Natural killer cell (primary cell): ENCODE measurements around the gene MAP3K6. TPM values are rescaled to one million over a fixed set of nuclear protein-coding genes. Genes with fewer than 3 reads are reported as not detected.

Source experiments
- ATAC-seq, 3 donors: fragments of 150-1000 bp in 2 of 3; fragments of 200-7000 bp in 1 of 3; cut with Tn5 transposase; 1 replicate in 1 of 3; 2 replicates in 2 of 3; pipeline ENCODE4 v1.10.0; 2021; ENCODE audit warnings: mild to moderate bottlenecking in 2 of 3, moderate library complexity in 2 of 3
- DNase-seq, 2 donors: peaks; one replicate each; pipeline versions ENCODE4 v3.0.0 to v3.0.0-alpha.2; 2013 to 2021; ENCODE audit warnings: mixed read lengths in 1 of 2
- H3K27ac ChIP-seq: one replicate; pipeline ENCODE4 v1.5.1; 2013; ENCODE audit warnings: mild to moderate bottlenecking, low read length
- H3K27me3 ChIP-seq: one replicate; pipeline ENCODE4 v1.6.1; 2013; ENCODE audit warnings: low read length; ENCODE audit not compliant: control insufficient read depth, insufficient read depth
- H3K36me3 ChIP-seq: one replicate; pipeline ENCODE4 v1.6.1; 2013; ENCODE audit warnings: low read length; ENCODE audit not compliant: control insufficient read depth, insufficient read depth
- H3K4me1 ChIP-seq: one replicate; pipeline ENCODE4 v1.6.1; 2013; ENCODE audit warnings: low read length; ENCODE audit not compliant: control insufficient read depth, insufficient read depth
- H3K4me3 ChIP-seq: one replicate; pipeline ENCODE4 v1.5.1; 2013; ENCODE audit warnings: low read length
- H3K9me3 ChIP-seq: one replicate; pipeline ENCODE4 v1.6.1; 2013; ENCODE audit warnings: low read length; ENCODE audit not compliant: control insufficient read depth, insufficient read depth
- H3K27ac Mint-ChIP-seq, 2 donors: one replicate each; pipeline ENCODE4 v1.8.0; 2022; ENCODE audit warnings: mild to moderate bottlenecking in 2 of 2, mixed read lengths in 2 of 2, moderate library complexity in 1 of 2
- H3K27me3 Mint-ChIP-seq, 2 donors: one replicate each; pipeline ENCODE4 v1.8.0; 2022; ENCODE audit warnings: low read depth in 2 of 2, mixed read lengths in 2 of 2
- H3K36me3 Mint-ChIP-seq: one replicate; pipeline ENCODE4 v1.8.0; 2022; ENCODE audit warnings: mixed read lengths
- H3K4me1 Mint-ChIP-seq, 2 donors: one replicate each; pipeline ENCODE4 v1.8.0; 2022; ENCODE audit warnings: mixed read lengths in 2 of 2
- H3K4me3 Mint-ChIP-seq: one replicate; pipeline ENCODE4 v1.8.0; 2022; ENCODE audit warnings: mild to moderate bottlenecking, moderate library complexity, mixed read lengths
- H3K9me3 Mint-ChIP-seq, 2 donors: one replicate each; pipeline ENCODE4 v1.8.0; 2022; ENCODE audit warnings: mixed read lengths in 2 of 2
- CTCF ChIP-seq: fragments of 200-600 bp; IDR thresholded peaks from one replicate; pipeline ENCODE4 v1.8.0; 2022; ENCODE audit warnings: antibody characterized with exemption
- WGBS: methylation state at CpG from one replicate; pipeline ENCODE4 v1.1.7; 2013; ENCODE audit warnings: missing lambda C conversion rate; ENCODE audit not compliant: insufficient coverage; 5-methylcytosine and 5-hydroxymethylcytosine counted together
- intact Hi-C: fragments of 100-400 bp; cut with micrococcal nuclease; formaldehyde crosslinking; loops from one replicate; pipeline ENCODE4 v1.14.2; 2022
- total RNA-seq, 4 donors: library from RNA; stranded (reverse); fragments of 120-200 nt in 1 of 4; gene quantifications; one replicate each; pipeline versions ENCODE4 v1.2.3 to v1.2.4, GENCODE V29; 2013 to 2022

MAP3K6 gene
- total RNA-seq, 3 donors from 2014 or later (not counting 1 experiment from before 2014, with no cell fraction given) = 8.2 to 15.1 (median 12.1) TPM

- H3K36me3 ChIP-seq = peaks cover 42% of the 10 kb centered on the region
- H3K36me3 Mint-ChIP-seq = no peaks in the 10 kb centered on the region
- no peak for DNase-seq
- ATAC-seq = no peak
- no peak overlapping the region for H3K4me3 ChIP-seq
- peaks cover 36 to 42% of the 10 kb centered on the region in 2 donors for H3K4me1 Mint-ChIP-seq
- TF ChIP-seq CTCF = no peak
- no peaks in the 10 kb centered on the region for H3K27me3 Mint-ChIP-seq
- H3K27ac Mint-ChIP-seq = peak overlapping the region in 1 of 2 donors; percentile 18
- no peak overlapping the region for H3K27ac ChIP-seq
- no peaks in the 10 kb centered on the region for H3K27me3 ChIP-seq
- H3K9me3 Mint-ChIP-seq = no peaks in the 10 kb centered on the region
- intact Hi-C loops = no loop called here
- no peak overlapping the region for H3K4me3 Mint-ChIP-seq
- H3K9me3 ChIP-seq = no peaks in the 10 kb centered on the region
- WGBS = over 99% methylated on average over 5 of the region's 5 CpGs
- peaks cover 36% of the 10 kb centered on the region for H3K4me1 ChIP-seq
Measured at GRCh38 chr1:27336756-27337155, 30.0 kb downstream of the MAP3K6 start.

GRCh38 chr1:27335506-27336422, 31.0 kb downstream of the MAP3K6 start:
- 96% methylated on average over 17 of the region's 17 CpGs for WGBS
- Mint-ChIP-seq H3K27ac (no peak overlapping the region), H3K27me3 (no peaks in the 10 kb centered on the region), H3K4me3 (no peak overlapping the region), H3K4me1 (peaks cover 27 to 36% of the 10 kb centered on the region in 2 donors), H3K9me3 (no peaks in the 10 kb centered on the region), H3K36me3 (no peaks in the 10 kb centered on the region)
- Histone ChIP-seq H3K4me1 (peaks cover 29% of the 10 kb centered on the region), H3K27ac (no peak overlapping the region), H3K9me3 (no peaks in the 10 kb centered on the region), H3K4me3 (no peak overlapping the region), H3K27me3 (no peaks in the 10 kb centered on the region), H3K36me3 (peaks cover 48% of the 10 kb centered on the region)
- DNase-seq (no peak), ATAC-seq (no peak)
- intact Hi-C loops = no loop called here
- no peak for TF ChIP-seq CTCF

GRCh38 chr1:27333717-27334279, 33.0 kb downstream of the MAP3K6 start:
- Histone ChIP-seq H3K27ac (no peak overlapping the region), H3K27me3 (no peaks in the 10 kb centered on the region), H3K4me3 (no peak overlapping the region), H3K36me3 (peaks cover 54% of the 10 kb centered on the region), H3K4me1 (peaks cover 21% of the 10 kb centered on the region), H3K9me3 (no peaks in the 10 kb centered on the region)
- intact Hi-C loops = loop anchor here (2.0 kb wide), 1 partner anchor 61 kb away; no protein-coding TSS in a partner anchor
- Mint-ChIP-seq H3K27ac (peak overlapping the region in 1 of 2 donors; percentile 69), H3K9me3 (no peaks in the 10 kb centered on the region), H3K27me3 (no peaks in the 10 kb centered on the region), H3K36me3 (no peaks in the 10 kb centered on the region), H3K4me3 (no peak overlapping the region), H3K4me1 (peaks cover 23 to 33% of the 10 kb centered on the region in 2 donors)
- DNase-seq (no peak), ATAC-seq (no peak)
- TF ChIP-seq CTCF = no peak
- WGBS = 96% methylated on average over 17 of the region's 17 CpGs
